ENCODE data around the gene CNNM1. TPM values are rescaled to one million over a fixed set of nuclear protein-coding genes. Genes with fewer than 3 reads are reported as not detected.

CNNM1 gene
- total RNA-seq, 1 donor from 2014 or later, result 0.35 TPM

- Histone ChIP-seq H3K9me3 (no peaks in the 10 kb centered on the region), H3K27ac (peak overlapping the region; percentile 88), H3K4me1 (peaks cover 19% of the 10 kb centered on the region), H3K4me3 (peak overlapping the region; percentile 86), H3K27me3 (ENCODE audit: low read depth) (no peaks in the 10 kb centered on the region), H3K36me3 (peaks cover 16% of the 10 kb centered on the region)
- TF ChIP-seq CTCF (IDR thresholded peaks at IDR 0.05), result no peak
- ATAC-seq (no peak), DNase-seq (no peak)
- intact Hi-C loops (cut with DNase I), result no loop called here
Observed at GRCh38 chr10:99429517-99430095, 100.5 kb downstream of the CNNM1 start.

- peaks cover 11% of the 10 kb centered on the region for H3K36me3 ChIP-seq
- DNase-seq (no peak), ATAC-seq (peak; percentile 11 to 36)
- H3K9me3 ChIP-seq, result no peaks in the 10 kb centered on the region
- no peak for TF ChIP-seq CTCF (IDR thresholded peaks at IDR 0.05)
- H3K4me3 ChIP-seq, result peak overlapping the region; percentile 86
- peak overlapping the region; percentile 88 for H3K27ac ChIP-seq
- H3K27me3 ChIP-seq (ENCODE audit: low read depth), result no peaks in the 10 kb centered on the region
- intact Hi-C loops (cut with DNase I), result no loop called here
- H3K4me1 ChIP-seq, result peaks cover 19% of the 10 kb centered on the region
Observed at GRCh38 chr10:99430116-99430450, 100.9 kb downstream of the CNNM1 start.

- H3K27me3 ChIP-seq (ENCODE audit: low read depth), result no peaks in the 10 kb centered on the region
- peaks cover 19% of the 10 kb centered on the region for H3K4me1 ChIP-seq
- no peak for TF ChIP-seq CTCF (IDR thresholded peaks at IDR 0.05)
- peak within 1 kb of the TSS; percentile 86 for H3K4me3 ChIP-seq
- intact Hi-C loops (cut with DNase I), result no loop called here
- peaks cover 6% of the 10 kb centered on the region for H3K36me3 ChIP-seq
- ATAC-seq, result peak; percentile 99
- peak; percentile 96 for DNase-seq
- H3K9me3 ChIP-seq, result no peaks in the 10 kb centered on the region
- peak within 1 kb of the TSS; percentile 88 for H3K27ac ChIP-seq
Observed at GRCh38 chr10:99430451-99431189, 101.5 kb downstream of the CNNM1 start, which contains the start of gene GOT1. Gene GOT1 (minus strand): TSS chr10:99430624. CDS start chr10:99430565, 59 bp downstream.

- DNase-seq (peak; percentile 82), ATAC-seq (peak; percentile 67 to 69)
- intact Hi-C loops (cut with DNase I), result no loop called here
- H3K27ac ChIP-seq, result peak overlapping the region; percentile 88
- peak overlapping the region; percentile 86 for H3K4me3 ChIP-seq
- H3K9me3 ChIP-seq, result no peaks in the 10 kb centered on the region
- TF ChIP-seq CTCF (IDR thresholded peaks at IDR 0.05), result no peak
- H3K36me3 ChIP-seq, result peaks cover 4% of the 10 kb centered on the region
- peaks cover 19% of the 10 kb centered on the region for H3K4me1 ChIP-seq
- H3K27me3 ChIP-seq (ENCODE audit: low read depth), result no peaks in the 10 kb centered on the region
Observed at GRCh38 chr10:99431190-99431760, 102.1 kb downstream of the CNNM1 start.

GRCh38 chr10:99432047-99432446, 102.9 kb downstream of the CNNM1 start:
- Histone ChIP-seq H3K36me3 (peaks cover 4% of the 10 kb centered on the region), H3K27ac (no peak overlapping the region), H3K4me1 (peaks cover 19% of the 10 kb centered on the region), H3K27me3 (ENCODE audit: low read depth) (no peaks in the 10 kb centered on the region), H3K9me3 (no peaks in the 10 kb centered on the region), H3K4me3 (peak overlapping the region; percentile 86)
- intact Hi-C loops (cut with DNase I), result no loop called here
- no peak for ATAC-seq
- no peak for TF ChIP-seq CTCF (IDR thresholded peaks at IDR 0.05)
- no peak for DNase-seq
